GM18951 (cell line): ENCODE measurements around the gene PPT1.

Source experiments
- POLR2A ChIP-seq: IDR thresholded peaks from 4 replicates; pipeline ENCODE4 v1.6.1; 2011; ENCODE audit warnings: mild to moderate bottlenecking; ENCODE audit not compliant: insufficient read length, insufficient read depth; ENCODE audit errors: extremely low read depth
- in situ Hi-C: fragments of 300-500 bp; cut with MboI; formaldehyde crosslinking; loops from one replicate; pipeline ENCODE4 v1.12.0; 2022; ENCODE audit warnings: low sequenced_read_pairs, mixed read lengths, inconsistent platforms; ENCODE audit not compliant: unreplicated experiment

The PPT1 gene

GRCh38 chr1:40040511-40041465 lies 56.3 kb downstream of the PPT1 start, which contains the start of gene CAP1:
Gene CAP1 (plus strand): TSS chr1:40040729. CDS start chr1:40059347, 18,618 bp downstream.
- in situ Hi-C loops, result no loop called here
- TF ChIP-seq POLR2A, result peak; percentile 77

GRCh38 chr1:40039757-40040510 lies 57.1 kb downstream of the PPT1 start:
- in situ Hi-C loops, result loop anchor here (10.0 kb wide), 1 partner anchor 115 kb away; no protein-coding TSS in a partner anchor
- peak; percentile 86 for TF ChIP-seq POLR2A

- no peak for TF ChIP-seq POLR2A
- in situ Hi-C loops, result loop anchor here (10.0 kb wide), 1 partner anchor 114 kb away; no protein-coding TSS in a partner anchor
These were observed 57.8 kb downstream of the PPT1 start for GRCh38 chr1:40039245-40039756.

- TF ChIP-seq POLR2A, result no peak
- in situ Hi-C loops, result loop anchor here (10.0 kb wide), 1 partner anchor 114 kb away; no protein-coding TSS in a partner anchor
These were observed 58.4 kb downstream of the PPT1 start for GRCh38 chr1:40038697-40039096.

- in situ Hi-C loops, result loop anchor here (10.0 kb wide), 1 partner anchor 112 kb away; no protein-coding TSS in a partner anchor
These were observed 59.8 kb downstream of the PPT1 start for GRCh38 chr1:40037254-40037653.

GRCh38 chr1:40036574-40036973 lies 60.5 kb downstream of the PPT1 start:
- TF ChIP-seq POLR2A, result no peak
- in situ Hi-C loops, result loop anchor here (10.0 kb wide), 1 partner anchor 112 kb away; no protein-coding TSS in a partner anchor

GRCh38 chr1:40034869-40035268 lies 62.2 kb downstream of the PPT1 start:
- no peak for TF ChIP-seq POLR2A
- in situ Hi-C loops, result loop anchor here (10.0 kb wide), 1 partner anchor 110 kb away; no protein-coding TSS in a partner anchor

- TF ChIP-seq POLR2A, result no peak
- in situ Hi-C loops, result loop anchor here (10.0 kb wide), 1 partner anchor 108 kb away; no protein-coding TSS in a partner anchor
These were observed 64.7 kb downstream of the PPT1 start for GRCh38 chr1:40032240-40032891.

GRCh38 chr1:40030528-40031135 lies 66.4 kb downstream of the PPT1 start:
- in situ Hi-C loops, result loop anchor here (10.0 kb wide), 1 partner anchor 106 kb away; no protein-coding TSS in a partner anchor
- no peak for TF ChIP-seq POLR2A

- in situ Hi-C loops, result loop anchor here (10.0 kb wide), 1 partner anchor 105 kb away; no protein-coding TSS in a partner anchor
- no peak for TF ChIP-seq POLR2A
These were observed 67.4 kb downstream of the PPT1 start for GRCh38 chr1:40029608-40030007.

- TF ChIP-seq POLR2A, result no peak
- in situ Hi-C loops, result no loop called here
These were observed 69.4 kb downstream of the PPT1 start for GRCh38 chr1:40027647-40028046.

- no peak for TF ChIP-seq POLR2A
- in situ Hi-C loops, result no loop called here
These were observed 72.4 kb downstream of the PPT1 start for GRCh38 chr1:40024671-40025070.

- TF ChIP-seq POLR2A, result no peak
- in situ Hi-C loops, result no loop called here
These were observed 73.6 kb downstream of the PPT1 start for GRCh38 chr1:40023379-40023944.
